K562 (cell line): ENCODE data around the gene HNRNPH1. TPM values are rescaled to one million over a fixed set of nuclear protein-coding genes. Genes with fewer than 3 reads are reported as not detected.
A peak's percentile ranks its signal among the peaks of the same experiment; 100 is the strongest.

ENCODE experiments used
- ATAC-seq: fragments of 200-7000 bp; cut with Tn5 transposase; 3 replicates; pipeline ENCODE4 v1.9.1; 2020; ENCODE audit warnings: moderate library complexity
- BruUV-seq: library from RNA; stranded (reverse); fragments of 400-500 nt; replicated peaks from 2 replicates; lab custom pipeline; 2021; lab: Mats Ljungman, UMichigan
- CTCF ChIA-PET: fragments of 300-600 bp; formaldehyde crosslinking; extraction: SDS; loops from one replicate; lab custom pipeline; 2021; ENCODE audit warnings: low intra/inter-chr PET ratio; lab: Yijun Ruan, JAX
- POLR2A ChIA-PET: fragments of 300-600, 350-650 bp; sonication (Branson Sonifier 250); formaldehyde crosslinking; extraction: SDS; loops from one replicate; lab custom pipeline; 2021; ENCODE audit warnings: antibody characterized with exemption, inconsistent platforms; lab: Yijun Ruan, JAX
- DNase-seq, 4 experiments: peaks; one replicate each; pipeline versions ENCODE4 v3.0.0 to v3.0.0-alpha.2; 2011 to 2018; ENCODE audit warnings: low spot score in 3 of 4, mixed read lengths in 3 of 4; ENCODE audit errors: extremely low read depth in 1 of 4
- FAIRE-seq: peaks from 2 replicates; lab custom pipeline; 2011; peaks lifted over from hg19 to GRCh38; lab: Jason Lieb, UNC
- H2AFZ ChIP-seq: 2 replicates; pipeline ENCODE4 v1.6.0; 2011; ENCODE audit warnings: low read depth, low read length, control low read depth, inconsistent platforms
- H3K27ac ChIP-seq: fragments of 200-600 bp; 3 replicates; pipeline ENCODE4 v1.8.0; 2011; ENCODE audit warnings: low read depth, mild to moderate bottlenecking, control low read depth, inconsistent platforms, low read length, moderate library complexity, mixed read lengths; ENCODE audit errors: extremely low read depth
- H3K27me3 ChIP-seq, 2 experiments: fragments of 300-600 bp in 1 of 2; 2 replicates in 1 of 2; 3 replicates in 1 of 2; pipeline versions ENCODE4 v1.6.0 to v1.8.0; 2011; ENCODE audit warnings: inconsistent platforms in 2 of 2, low read length in 2 of 2, mild to moderate bottlenecking in 1 of 2, mixed read lengths in 1 of 2, moderate library complexity in 1 of 2; ENCODE audit not compliant: control insufficient read depth in 2 of 2, insufficient read depth in 2 of 2
- H3K36me3 ChIP-seq: fragments of 300-600 bp; 3 replicates; pipeline ENCODE4 v1.8.0; 2011; ENCODE audit warnings: mild to moderate bottlenecking, low read length, inconsistent platforms; ENCODE audit not compliant: control insufficient read depth, insufficient read depth
- H3K4me1 ChIP-seq, 2 experiments: fragments of 200-600 bp in 1 of 2; replicated peaks in 1 of 2; 2 replicates in 1 of 2; 3 replicates in 1 of 2; pipeline versions ENCODE4 v1.5.1 to v1.8.0; 2011; ENCODE audit warnings: inconsistent platforms in 2 of 2, low read length in 2 of 2, mild to moderate bottlenecking in 1 of 2, mixed read lengths in 1 of 2, moderate library complexity in 1 of 2; ENCODE audit not compliant: control insufficient read depth in 2 of 2, insufficient read depth in 2 of 2
- H3K4me2 ChIP-seq: 2 replicates; pipeline ENCODE4 v1.6.1; 2011; ENCODE audit warnings: low read length, control low read depth, inconsistent platforms, mixed read lengths; ENCODE audit not compliant: insufficient read depth
- H3K4me3 ChIP-seq: fragments of 200-600 bp; sonication (generic), shearing (Covaris generic); 2 replicates; pipeline ENCODE4 v1.5.1; 2016; ENCODE audit warnings: control low read depth, inconsistent platforms
- H3K79me2 ChIP-seq: fragments of 200-600 bp; 3 replicates; pipeline ENCODE4 v1.8.0; 2011; ENCODE audit warnings: low read length, inconsistent platforms; ENCODE audit not compliant: control insufficient read depth, insufficient read depth
- H3K9ac ChIP-seq, 2 experiments: 2 replicates each; pipeline versions ENCODE4 v1.6.0 to v1.6.1; 2011; ENCODE audit warnings: low read depth in 2 of 2, low read length in 2 of 2, control low read depth in 1 of 2, inconsistent platforms in 1 of 2, mild to moderate bottlenecking in 1 of 2, mixed read lengths in 1 of 2; ENCODE audit not compliant: insufficient read depth in 1 of 2
- H3K9me1 ChIP-seq: one replicate; pipeline ENCODE4 v1.6.0; 2011; ENCODE audit warnings: inconsistent platforms, mild to moderate bottlenecking, low read length, moderate library complexity; ENCODE audit not compliant: control insufficient read depth, insufficient read depth
- H3K9me3 ChIP-seq: replicated peaks from 2 replicates; pipeline ENCODE4 v1.5.1; 2011; ENCODE audit warnings: low read depth, low read length, inconsistent platforms; ENCODE audit not compliant: control insufficient read depth, insufficient read depth
- H4K20me1 ChIP-seq: replicated peaks from 2 replicates; pipeline ENCODE4 v1.6.1; 2011; ENCODE audit warnings: low read length, inconsistent platforms, mixed read lengths; ENCODE audit not compliant: control insufficient read depth, insufficient read depth
- CEBPG ChIP-seq, 3 experiments: fragments of 200-800 bp in 1 of 3; sonication (Bioruptor generic) in 1 of 3; sonication (generic) in 1 of 3; formaldehyde crosslinking in 1 of 3; IDR thresholded peaks in 2 of 3; conservative IDR thresholded peaks in 1 of 3; 2 replicates each; pipeline versions ENCODE4 v1.6.1 to v1.8.0; 2016 to 2022; ENCODE audit warnings: missing compliant biosample characterization in 2 of 3, missing genetic modification characterization in 2 of 3, mild to moderate bottlenecking in 1 of 3, missing genetic modification reagents in 1 of 3
- DIDO1 ChIP-seq: fragments of 450-650 bp; IDR thresholded peaks from 2 replicates; pipeline ENCODE4 v1.6.1; 2016; ENCODE audit warnings: low read depth, missing biosample characterization, missing genetic modification characterization
- ILF3 ChIP-seq: fragments of 450-650 bp; IDR thresholded peaks from 2 replicates; pipeline ENCODE4 v1.6.1; 2018; ENCODE audit warnings: antibody characterized with exemption, mild to moderate bottlenecking, moderate library complexity, borderline replicate concordance
- JUNB ChIP-seq: fragments of 450-650 bp; formaldehyde crosslinking; conservative IDR thresholded peaks from 2 replicates; pipeline ENCODE4 v1.4.0; 2020; ENCODE audit warnings: mild to moderate bottlenecking
- MCM7 ChIP-seq, 2 experiments: fragments of 450-650 bp; IDR thresholded peaks; 2 replicates each; pipeline ENCODE4 v1.6.1; 2016 to 2018
- NFYB ChIP-seq: IDR thresholded peaks from 2 replicates; pipeline ENCODE4 v1.6.1; 2011; ENCODE audit warnings: mild to moderate bottlenecking, moderate library complexity; ENCODE audit not compliant: insufficient read length; ENCODE audit errors: extremely low read depth
- TFAM ChIP-seq: fragments of 250-450 bp; sonication (Bioruptor Pico); conservative IDR thresholded peaks from 2 replicates; pipeline ENCODE4 v1.5.0; 2021; ENCODE audit warnings: mild to moderate bottlenecking, moderate library complexity
- TFAP4 ChIP-seq: sonication (generic); formaldehyde crosslinking; IDR thresholded peaks from 2 replicates; pipeline ENCODE4 v1.8.0; 2022; ENCODE audit warnings: missing genetic modification reagents, mild to moderate bottlenecking, moderate library complexity, borderline replicate concordance
- XRCC5 ChIP-seq: fragments of 200-400 bp; formaldehyde crosslinking; IDR thresholded peaks from 2 replicates; pipeline ENCODE4 v1.6.1; 2017; ENCODE audit warnings: low read depth, mild to moderate bottlenecking, low read length
- ZC3H11A ChIP-seq: IDR thresholded peaks from 2 replicates; pipeline ENCODE4 v1.6.1; 2012; ENCODE audit warnings: low read depth, low read length, improper control_type of control experiment
- ZNF277 ChIP-seq: fragments of 250-450 bp; sonication (Bioruptor Pico); IDR thresholded peaks from 2 replicates; pipeline ENCODE4 v1.8.0; 2022; ENCODE audit warnings: inconsistent platforms, mild to moderate bottlenecking, moderate library complexity, borderline replicate concordance
- ZNF609 ChIP-seq: sonication (generic); formaldehyde crosslinking; IDR thresholded peaks from 2 replicates; pipeline ENCODE4 v1.8.1; 2023; ENCODE audit warnings: missing genetic modification reagents, mild to moderate bottlenecking, borderline replicate concordance
- WGBS: fragments of 100-300 bp; shearing (Covaris generic); methylation state at CpG from one replicate; pipeline ENCODE4 v1.1.6; 2016; ENCODE audit warnings: low coverage, mixed read lengths; ENCODE audit not compliant: insufficient coverage; ENCODE audit errors: missing lambda C conversion rate; 5-methylcytosine and 5-hydroxymethylcytosine counted together
- in situ Hi-C: fragments of 300-500 bp; cut with MboI; formaldehyde crosslinking; loops from 4 replicates; pipeline ENCODE4 v1.15.0; 2018; ENCODE audit warnings: inconsistent platforms, mixed read lengths
- intact Hi-C: fragments of 100-400 bp; cut with micrococcal nuclease; formaldehyde crosslinking; loops from 2 replicates; pipeline ENCODE4 v1.14.2; 2022
- polyA plus RNA-seq, 8 experiments: library from polyadenylated mRNA; depleted of rRNA in 4 of 8; stranded (reverse) in 5 of 8; unstranded in 3 of 8; fragments of >200 nt; fragmentation: Nextera tagmentation in 2 of 8; fragmentation: Illumina TruSeq in 1 of 8; extraction: Ambion mirVana in 2 of 8; extraction: Trizol in 1 of 8; gene quantifications; 2 replicates each; pipeline versions ENCODE4 v1.2.1 to v1.2.3, GENCODE V29; 2011 to 2014; ENCODE audit warnings: inconsistent platforms in 1 of 8, missing spikeins in 1 of 8
- total RNA-seq, 7 experiments: library from RNA; depleted of rRNA in 6 of 7; stranded (reverse); fragments of >200 nt in 6 of 7; fragmentation: Illumina TruSeq in 2 of 7; extraction: Trizol in 2 of 7; gene quantifications; 2 replicates each; pipeline versions ENCODE4 v1.2.1 to v1.2.3, GENCODE V29; 2011 to 2021; ENCODE audit warnings: low replicate concordance in 1 of 7
- TF ChIP-seq, protein P1 (sequence below): fragments of 450-650 bp; formaldehyde crosslinking; IDR thresholded peaks from 2 replicates; pipeline ENCODE4 v1.4.0; 2020; ENCODE audit warnings: mild to moderate bottlenecking, moderate library complexity

The HNRNPH1 gene
- total and polyA plus RNA-seq, 9 of the 15 experiments (the other 6 are each of a cell fraction or from before 2014, with no cell fraction given) = 103 to 656 (median 561) TPM

DNA sequence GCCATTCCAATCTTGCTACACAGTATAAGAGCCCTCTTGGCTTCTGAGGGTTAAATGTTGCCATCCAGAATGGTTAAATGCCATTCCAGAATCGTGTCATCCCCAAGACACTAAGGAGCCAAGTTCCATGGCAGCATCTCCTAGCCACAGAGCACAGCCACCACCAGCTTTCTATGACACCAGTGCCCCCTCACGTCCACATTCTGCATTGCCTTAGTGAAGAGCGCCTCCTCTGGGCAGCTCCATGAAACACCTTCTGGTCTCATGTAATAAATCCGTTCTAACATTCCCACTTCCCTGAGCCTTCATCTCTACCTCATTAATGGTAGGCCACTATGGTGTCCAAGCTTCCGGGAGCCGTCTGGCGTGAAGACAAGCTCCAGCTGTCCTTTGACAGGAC, 44.9 kb upstream of the HNRNPH1 start:
- BruUV-seq = no TSS peak
- Histone ChIP-seq H3K4me1 (peaks cover 0 to 2% of the 10 kb centered on the region in 2 experiments; a peak in 3 of 5 replicates), H3K4me3 (no peak overlapping the region), H3K36me3 (peaks cover 5% of the 10 kb centered on the region; the same call in 2 of the 3 replicates), H3K9me1 (no peaks in the 10 kb centered on the region), H3K9ac (no peak overlapping the region), H3K9me3 (no peaks in the 10 kb centered on the region), H2AFZ (no peak overlapping the region), H3K79me2 (no peaks in the 10 kb centered on the region), H4K20me1 (0 out of 2 replicates have a peak, but pooled peaks cover 9% of the 10 kb centered on the region), H3K4me2 (no peak overlapping the region), H3K27ac (no peak overlapping the region), H3K27me3 (no peaks in the 10 kb centered on the region)
- intact Hi-C loops = no loop called here
- POLR2A ChIA-PET = interaction anchor here (0.5 to 3.9 kb wide), 8 partner anchors 8 to 134 kb away, joined by 3 to 21 read pairs (median 3); partner anchors contain the start of genes CBY3 and HNRNPH1
- DNase-seq (peak; percentile 68 to 81 (median 74)), FAIRE-seq (peak; percentile 63), ATAC-seq (peak; percentile 96)
- 12% methylated on average over 7 of the region's 7 CpGs for WGBS
- in situ Hi-C loops = loop anchor here (10.0 kb wide), 1 partner anchor 494 kb away; no protein-coding TSS in a partner anchor
- CTCF ChIA-PET = interaction anchor here (0.8 to 1.5 kb wide), 3 partner anchors 8 to 501 kb away, joined by 3 read pairs; no protein-coding TSS in a partner anchor
- TF ChIP-seq NFYB (no peak), ZC3H11A (no peak), MCM7 (IDR thresholded peaks at IDR 0.05) (no peak), ILF3 (no peak), XRCC5 (0 out of 2 replicates have a peak, but pooled peaks have one; percentile 35), TFAM (no peak), TFAP4 (CRISPR knock-in tag) (no peak), CEBPG (CRISPR knock-in tag; IDR thresholded peaks at IDR 0.05) (peak; percentile 25; the same call in 1 of the 2 replicates), CEBPG (tag; conservative IDR thresholded peaks at IDR 0.05 in 1 of 2, IDR thresholded peaks at IDR 0.05 in 1 of 2) (no peak), ZNF277 (CRISPR knock-in tag) (no peak), JUNB (CRISPR knock-in tag) (no peak), ZNF609 (CRISPR knock-in tag) (no peak), DIDO1 (tag) (no peak)
- TF ChIP-seq, protein P1, sequence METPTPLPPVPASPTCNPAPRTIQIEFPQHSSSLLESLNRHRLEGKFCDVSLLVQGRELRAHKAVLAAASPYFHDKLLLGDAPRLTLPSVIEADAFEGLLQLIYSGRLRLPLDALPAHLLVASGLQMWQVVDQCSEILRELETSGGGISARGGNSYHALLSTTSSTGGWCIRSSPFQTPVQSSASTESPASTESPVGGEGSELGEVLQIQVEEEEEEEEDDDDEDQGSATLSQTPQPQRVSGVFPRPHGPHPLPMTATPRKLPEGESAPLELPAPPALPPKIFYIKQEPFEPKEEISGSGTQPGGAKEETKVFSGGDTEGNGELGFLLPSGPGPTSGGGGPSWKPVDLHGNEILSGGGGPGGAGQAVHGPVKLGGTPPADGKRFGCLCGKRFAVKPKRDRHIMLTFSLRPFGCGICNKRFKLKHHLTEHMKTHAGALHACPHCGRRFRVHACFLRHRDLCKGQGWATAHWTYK (CRISPR knock-in tag) = no peak
